ENCODE results near the gene FRAS1.

Gene FRAS1

DNA sequence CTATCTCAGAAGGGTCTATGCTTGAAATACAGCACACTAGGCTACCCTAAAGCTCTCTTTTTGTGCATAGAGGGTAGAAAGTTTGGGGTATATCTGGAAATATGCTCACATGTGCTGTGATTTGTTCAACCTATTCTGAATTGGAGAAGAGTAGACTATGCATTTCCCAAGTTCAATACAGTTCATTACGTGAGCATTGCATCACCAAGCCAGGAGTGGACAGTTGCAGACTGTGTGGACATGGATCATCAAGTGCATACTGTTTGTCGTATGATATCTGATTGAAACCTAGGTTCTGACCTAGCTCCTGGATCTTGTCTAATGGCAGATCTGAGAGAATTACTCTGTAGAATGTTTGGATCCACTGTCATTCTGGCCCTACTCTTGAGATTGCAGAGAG, 161.1 kb downstream of the FRAS1 start:
- no peaks in the 10 kb centered on the region for H3K27me3 ChIP-seq
- H3K36me3 ChIP-seq: no peaks in the 10 kb centered on the region
- TF ChIP-seq, protein P1, sequence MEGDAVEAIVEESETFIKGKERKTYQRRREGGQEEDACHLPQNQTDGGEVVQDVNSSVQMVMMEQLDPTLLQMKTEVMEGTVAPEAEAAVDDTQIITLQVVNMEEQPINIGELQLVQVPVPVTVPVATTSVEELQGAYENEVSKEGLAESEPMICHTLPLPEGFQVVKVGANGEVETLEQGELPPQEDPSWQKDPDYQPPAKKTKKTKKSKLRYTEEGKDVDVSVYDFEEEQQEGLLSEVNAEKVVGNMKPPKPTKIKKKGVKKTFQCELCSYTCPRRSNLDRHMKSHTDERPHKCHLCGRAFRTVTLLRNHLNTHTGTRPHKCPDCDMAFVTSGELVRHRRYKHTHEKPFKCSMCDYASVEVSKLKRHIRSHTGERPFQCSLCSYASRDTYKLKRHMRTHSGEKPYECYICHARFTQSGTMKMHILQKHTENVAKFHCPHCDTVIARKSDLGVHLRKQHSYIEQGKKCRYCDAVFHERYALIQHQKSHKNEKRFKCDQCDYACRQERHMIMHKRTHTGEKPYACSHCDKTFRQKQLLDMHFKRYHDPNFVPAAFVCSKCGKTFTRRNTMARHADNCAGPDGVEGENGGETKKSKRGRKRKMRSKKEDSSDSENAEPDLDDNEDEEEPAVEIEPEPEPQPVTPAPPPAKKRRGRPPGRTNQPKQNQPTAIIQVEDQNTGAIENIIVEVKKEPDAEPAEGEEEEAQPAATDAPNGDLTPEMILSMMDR (IDR thresholded peaks at IDR 0.05): no peak
- no peak overlapping the region for H3K4me3 ChIP-seq (ENCODE audit: low read depth in 1 of 2, low read length in 1 of 2)
- H3K4me1 ChIP-seq (ENCODE audit: control insufficient read depth in 1 of 2, insufficient read depth in 1 of 2, low read depth in 1 of 2, low read length in 1 of 2): no peaks in the 10 kb centered on the region
- H3K27ac ChIP-seq: no peak overlapping the region
- no peaks in the 10 kb centered on the region for H3K9me3 ChIP-seq

DNA sequence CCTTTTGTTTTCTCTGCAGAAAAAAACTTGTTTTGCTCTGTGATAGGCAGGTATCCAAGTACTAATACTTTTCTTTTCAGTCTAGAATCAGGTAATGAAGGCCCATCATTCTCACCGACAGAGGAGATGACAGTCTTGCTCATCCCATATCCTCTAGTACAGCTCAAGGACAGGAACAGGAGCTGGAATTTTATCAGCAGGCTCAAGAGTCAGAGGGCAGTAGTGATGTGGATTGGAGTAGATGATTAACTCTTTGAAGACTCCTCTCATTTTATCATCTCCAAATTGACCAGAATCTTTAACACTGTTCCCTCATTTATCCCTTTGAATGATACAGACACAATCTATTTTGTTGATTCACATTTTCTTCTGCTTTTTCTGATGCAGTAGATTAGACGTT, 162.7 kb downstream of the FRAS1 start:
- Histone ChIP-seq H3K36me3 (no peaks in the 10 kb centered on the region), H3K27ac (no peak overlapping the region), H3K27me3 (no peaks in the 10 kb centered on the region), H3K9me3 (no peaks in the 10 kb centered on the region), H3K4me3 (ENCODE audit: low read depth in 1 of 2, low read length in 1 of 2) (no peak overlapping the region), H3K4me1 (ENCODE audit: control insufficient read depth in 1 of 2, insufficient read depth in 1 of 2, low read depth in 1 of 2, low read length in 1 of 2) (no peaks in the 10 kb centered on the region)
- TF ChIP-seq, protein P1 (IDR thresholded peaks at IDR 0.05): no peak

DNA sequence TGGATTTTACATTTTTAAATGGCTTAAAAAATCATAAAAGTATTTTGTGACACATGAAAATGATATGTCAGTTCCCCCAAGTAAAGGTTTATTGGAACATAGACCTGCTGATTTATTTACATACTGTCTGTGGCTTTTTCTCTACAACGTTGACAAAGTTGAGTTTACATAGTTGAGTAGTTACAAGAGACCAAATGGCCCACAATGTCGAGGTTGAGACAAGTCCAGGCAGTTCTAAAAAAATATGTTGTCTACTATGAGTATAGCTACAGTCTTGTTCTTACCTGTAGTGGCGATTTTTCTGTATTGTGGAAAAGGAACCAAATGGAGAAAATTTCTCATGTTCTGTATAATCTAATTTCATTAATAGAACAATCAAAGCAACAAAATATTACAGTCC, 163.2 kb downstream of the FRAS1 start:
- Histone ChIP-seq H3K36me3 (no peaks in the 10 kb centered on the region), H3K27me3 (no peaks in the 10 kb centered on the region), H3K9me3 (no peaks in the 10 kb centered on the region), H3K4me3 (ENCODE audit: low read depth in 1 of 2, low read length in 1 of 2) (no peak overlapping the region), H3K4me1 (ENCODE audit: control insufficient read depth in 1 of 2, insufficient read depth in 1 of 2, low read depth in 1 of 2, low read length in 1 of 2) (no peaks in the 10 kb centered on the region), H3K27ac (no peak overlapping the region)
- TF ChIP-seq, protein P1 (IDR thresholded peaks at IDR 0.05): no peak

DNA sequence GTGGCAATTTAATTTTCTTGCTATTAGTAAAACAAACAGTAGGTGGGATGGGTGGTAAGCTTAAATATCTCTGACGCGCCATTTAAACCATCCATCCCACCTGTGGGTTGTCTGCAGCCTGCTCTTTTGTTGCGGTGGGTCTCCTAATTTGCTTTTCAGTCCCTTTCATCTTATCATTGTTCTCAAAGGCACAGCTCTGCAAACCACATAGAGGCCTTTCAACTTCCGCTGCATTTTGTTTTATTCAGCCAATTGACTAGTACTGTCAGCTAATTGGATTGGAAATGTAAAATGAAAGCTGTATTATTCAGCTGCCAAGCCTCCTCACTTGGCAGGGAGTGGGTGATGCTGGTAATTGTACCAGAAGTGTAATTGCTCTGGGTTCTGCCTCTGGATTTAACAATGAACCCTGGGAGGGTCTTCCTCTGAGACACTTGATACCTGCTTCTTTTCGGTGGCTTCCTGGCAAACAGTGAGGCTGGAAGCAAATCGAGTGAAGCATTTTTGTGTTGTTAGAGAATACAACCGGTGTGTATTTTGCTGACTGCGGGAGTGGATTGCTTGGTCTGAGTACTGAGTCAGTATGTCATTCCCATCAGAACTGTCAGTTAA, 165.6 kb downstream of the FRAS1 start:
- no peaks in the 10 kb centered on the region for H3K36me3 ChIP-seq
- TF ChIP-seq, protein P1 (IDR thresholded peaks at IDR 0.05): no peak
- no peak overlapping the region for H3K4me3 ChIP-seq (ENCODE audit: low read depth in 1 of 2, low read length in 1 of 2)

DNA sequence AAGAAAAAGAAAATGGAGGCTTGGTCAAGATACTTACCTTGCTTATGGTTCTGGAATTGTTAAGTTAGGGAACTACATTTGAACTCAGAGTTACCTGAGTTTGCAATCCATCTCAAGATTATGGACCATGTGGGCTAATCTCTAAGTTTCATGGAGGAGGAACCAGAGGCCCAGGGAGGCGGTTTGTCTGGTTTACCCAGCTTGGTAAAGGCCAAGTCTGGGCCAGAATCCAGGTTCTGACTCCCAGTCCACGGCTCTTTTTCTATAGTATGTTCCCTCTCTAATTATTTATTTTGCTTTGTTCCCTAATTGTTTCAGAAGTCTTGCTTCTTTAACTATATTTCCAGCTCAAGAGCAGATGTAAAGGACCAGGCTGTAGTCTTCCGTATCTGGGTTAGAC, 168.1 kb downstream of the FRAS1 start:
- Histone ChIP-seq H3K4me1 (ENCODE audit: control insufficient read depth in 1 of 2, insufficient read depth in 1 of 2, low read depth in 1 of 2, low read length in 1 of 2) (no peaks in the 10 kb centered on the region), H3K27me3 (no peaks in the 10 kb centered on the region), H3K27ac (no peak overlapping the region), H3K9me3 (no peaks in the 10 kb centered on the region), H3K4me3 (ENCODE audit: low read depth in 1 of 2, low read length in 1 of 2) (no peak overlapping the region), H3K36me3 (no peaks in the 10 kb centered on the region)
- TF ChIP-seq, protein P1 (IDR thresholded peaks at IDR 0.05): no peak

More for the DNA sequence above, 165.6 kb downstream of the FRAS1 start:
- Histone ChIP-seq H3K27ac (no peak overlapping the region), H3K27me3 (no peaks in the 10 kb centered on the region), H3K9me3 (no peaks in the 10 kb centered on the region), H3K4me1 (ENCODE audit: control insufficient read depth in 1 of 2, insufficient read depth in 1 of 2, low read depth in 1 of 2, low read length in 1 of 2) (no peaks in the 10 kb centered on the region)
